HG02970 (cell line): ENCODE data around the gene HIF1A.

Experiments used
- ATAC-seq: cut with Tn5 transposase; IDR thresholded peaks from one replicate; pipeline ENCODE4 v1.9.1; 2021; ENCODE audit warnings: mild to moderate bottlenecking, moderate library complexity, moderate number of reproducible peaks; ENCODE audit not compliant: unreplicated experiment, low FRiP score

HIF1A gene

DNA sequence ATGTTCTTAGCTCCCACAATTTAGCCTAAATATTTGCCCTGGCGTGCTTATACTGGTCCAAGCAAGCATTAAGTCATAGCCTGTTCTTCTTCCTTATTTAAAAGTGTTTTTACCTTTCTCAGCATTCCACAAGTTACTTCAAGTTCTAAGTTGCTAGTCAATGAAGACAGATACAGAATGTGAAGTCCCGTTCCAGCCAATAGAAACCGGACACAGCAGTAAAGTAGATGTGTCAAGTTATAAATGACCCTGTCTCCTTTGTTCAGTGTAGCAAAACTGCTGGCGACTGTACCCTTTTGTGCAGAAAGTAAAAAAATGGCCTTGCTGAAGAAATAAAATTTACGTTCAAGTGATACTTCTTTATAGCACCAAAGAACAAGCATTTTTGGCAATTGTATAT, 70.8 kb downstream of the HIF1A start:
- no peak for ATAC-seq

DNA sequence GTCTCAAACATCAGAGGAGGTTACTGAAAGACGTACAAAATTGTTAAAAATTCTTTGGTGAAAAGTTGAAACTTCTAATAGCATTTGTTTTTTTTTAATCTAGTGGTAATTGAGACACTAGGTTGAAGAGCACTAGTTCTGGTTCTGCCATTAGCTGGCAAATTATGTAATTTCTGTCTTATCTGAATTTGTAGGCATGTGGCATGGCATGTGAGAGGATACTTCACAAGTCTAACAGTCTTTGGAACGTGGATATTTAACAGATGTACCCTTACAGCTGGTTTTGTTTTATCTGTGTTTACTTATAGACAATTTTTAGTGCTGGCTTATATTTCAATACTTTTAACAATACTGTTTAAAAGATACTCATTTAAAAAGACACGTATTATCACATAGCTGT, 72.9 kb downstream of the HIF1A start:
- no peak for ATAC-seq

DNA sequence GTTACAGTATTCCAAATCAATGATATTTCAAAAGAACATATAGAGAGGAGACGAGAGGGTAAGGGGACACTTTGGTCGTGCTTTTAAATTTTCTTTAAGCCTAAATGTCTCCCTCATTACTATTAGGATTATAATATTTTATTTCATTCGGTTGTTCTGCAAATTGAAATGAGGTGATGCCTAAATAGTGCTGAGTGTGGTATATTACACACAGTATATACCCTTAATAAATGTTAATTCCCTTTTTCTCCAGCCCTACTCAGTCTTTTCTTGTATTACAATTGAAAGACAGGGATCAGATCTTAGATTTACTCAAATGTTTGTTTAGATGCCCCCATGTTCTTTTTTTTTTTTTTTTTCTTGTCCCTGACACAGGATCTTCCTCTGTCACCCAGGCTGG, 74.6 kb downstream of the HIF1A start:
- ATAC-seq, result no peak

DNA sequence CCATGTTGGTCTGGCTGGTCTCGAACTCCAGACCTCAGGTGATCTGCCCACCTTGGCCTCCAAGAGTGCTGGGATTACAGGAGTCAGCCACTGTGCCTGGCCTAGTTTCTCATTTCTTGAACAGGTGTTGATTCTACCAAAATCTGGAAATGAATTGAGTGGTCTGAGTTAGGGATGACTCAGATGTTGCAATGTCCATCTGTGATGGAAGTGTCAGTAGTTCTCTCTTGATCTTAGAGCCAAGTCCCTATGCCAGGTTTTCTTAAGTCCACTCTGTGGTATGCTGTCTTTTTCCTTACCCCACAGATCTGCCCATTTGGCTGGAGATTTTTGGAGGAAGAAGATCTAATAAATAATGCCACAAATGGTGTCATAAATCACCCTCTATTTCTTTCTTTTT, 79.5 kb downstream of the HIF1A start:
- ATAC-seq, result no peak

DNA sequence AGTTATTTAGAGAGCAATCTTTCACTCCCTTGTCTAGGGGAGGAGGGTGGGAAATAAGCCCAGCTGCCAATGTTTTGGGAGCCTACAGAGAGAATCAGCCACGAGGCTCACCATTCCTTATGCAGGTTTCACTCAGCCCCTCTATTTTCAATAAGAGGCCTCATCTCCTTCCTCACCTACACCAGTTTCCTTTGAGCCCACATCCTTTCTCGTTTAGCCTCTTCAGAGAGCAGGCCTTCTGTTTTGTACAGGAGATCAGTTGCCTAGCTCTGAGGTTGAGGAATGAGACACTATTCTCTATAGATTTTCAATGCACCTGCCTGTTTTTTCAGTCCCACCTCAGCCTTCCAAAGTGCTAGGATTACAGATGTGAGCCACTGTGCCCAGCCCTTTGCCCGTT, 84.8 kb downstream of the HIF1A start:
- ATAC-seq, result no peak

DNA sequence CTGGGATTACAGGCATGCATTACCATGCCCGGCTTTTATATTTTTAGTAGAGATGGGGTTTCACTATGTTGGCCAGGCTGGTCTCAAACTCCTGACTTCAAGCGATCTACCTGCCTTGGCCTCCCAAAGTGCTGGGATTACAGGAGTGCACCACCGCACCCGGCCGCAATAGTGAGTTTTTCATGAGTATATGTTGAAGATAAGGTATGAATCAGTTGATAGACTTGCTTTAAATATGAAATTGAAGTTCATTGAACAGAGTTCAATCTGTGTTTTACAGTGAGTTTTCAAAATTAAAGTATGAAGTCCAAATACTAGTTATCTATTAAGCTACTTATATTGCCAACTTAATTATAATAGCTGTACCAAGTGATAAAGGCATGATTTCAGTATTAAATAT, 102.0 kb downstream of the HIF1A start:
- no peak for ATAC-seq
